Adrenal gland (tissue), 5 donors: ENCODE measurements around the gene NFIL3.

ENCODE experiments used
- POLR2A ChIP-seq, 2 donors: fragments of 450-650 bp; IDR thresholded peaks; one replicate each; pipeline ENCODE4 v1.6.1; 2017; ENCODE audit warnings: antibody characterized with exemption in 2 of 2, mild to moderate bottlenecking in 2 of 2, moderate library complexity in 1 of 2
- TF ChIP-seq, protein P1 (sequence below), 6 experiments: fragments of 450-650 bp in 4 of 6; fragments of 200-600 bp in 2 of 6; sonication (generic) in 1 of 6; IDR thresholded peaks; 1 replicate in 5 of 6; 2 replicates in 1 of 6; pipeline versions ENCODE4 v1.5.1 to v1.8.0; 2016 to 2021; ENCODE audit warnings: antibody characterized with exemption in 6 of 6, mild to moderate bottlenecking in 2 of 6, moderate library complexity in 1 of 6
- donor health status: DM: no; HTN: no; CAD: no.

GRCh38 chr9:91429501-91429900 lies 5.9 kb upstream of the NFIL3 start:
- TF ChIP-seq, protein P1, sequence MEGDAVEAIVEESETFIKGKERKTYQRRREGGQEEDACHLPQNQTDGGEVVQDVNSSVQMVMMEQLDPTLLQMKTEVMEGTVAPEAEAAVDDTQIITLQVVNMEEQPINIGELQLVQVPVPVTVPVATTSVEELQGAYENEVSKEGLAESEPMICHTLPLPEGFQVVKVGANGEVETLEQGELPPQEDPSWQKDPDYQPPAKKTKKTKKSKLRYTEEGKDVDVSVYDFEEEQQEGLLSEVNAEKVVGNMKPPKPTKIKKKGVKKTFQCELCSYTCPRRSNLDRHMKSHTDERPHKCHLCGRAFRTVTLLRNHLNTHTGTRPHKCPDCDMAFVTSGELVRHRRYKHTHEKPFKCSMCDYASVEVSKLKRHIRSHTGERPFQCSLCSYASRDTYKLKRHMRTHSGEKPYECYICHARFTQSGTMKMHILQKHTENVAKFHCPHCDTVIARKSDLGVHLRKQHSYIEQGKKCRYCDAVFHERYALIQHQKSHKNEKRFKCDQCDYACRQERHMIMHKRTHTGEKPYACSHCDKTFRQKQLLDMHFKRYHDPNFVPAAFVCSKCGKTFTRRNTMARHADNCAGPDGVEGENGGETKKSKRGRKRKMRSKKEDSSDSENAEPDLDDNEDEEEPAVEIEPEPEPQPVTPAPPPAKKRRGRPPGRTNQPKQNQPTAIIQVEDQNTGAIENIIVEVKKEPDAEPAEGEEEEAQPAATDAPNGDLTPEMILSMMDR (IDR thresholded peaks at IDR 0.05), result no peak
- no peak for TF ChIP-seq POLR2A (IDR thresholded peaks at IDR 0.05)
